K562 (cell line): ENCODE data around the gene CRABP1. TPM values are rescaled to one million over a fixed set of nuclear protein-coding genes. Genes with fewer than 3 reads are reported as not detected.

Experiments used
- E2F3 ChIP-seq: fragments of 250-450 bp; sonication (Bioruptor Pico); IDR thresholded peaks from 2 replicates; pipeline ENCODE4 v1.4.0; 2020; ENCODE audit warnings: mild to moderate bottlenecking
- KLF1 ChIP-seq: fragments of 450-650 bp; IDR thresholded peaks from 2 replicates; pipeline ENCODE4 v1.6.1; 2016; ENCODE audit warnings: missing genetic modification characterization, missing compliant biosample characterization
- THRA ChIP-seq: fragments of 450-650 bp; IDR thresholded peaks from 2 replicates; pipeline ENCODE4 v1.6.1; 2017; ENCODE audit warnings: mild to moderate bottlenecking, moderate library complexity
- ZBTB5 ChIP-seq: fragments of 450-650 bp; IDR thresholded peaks from 2 replicates; pipeline ENCODE4 v1.6.1; 2017; ENCODE audit warnings: antibody characterized with exemption
- ZNF511 ChIP-seq: sonication (generic); formaldehyde crosslinking; IDR thresholded peaks from 2 replicates; pipeline ENCODE4 v1.8.0; 2022; ENCODE audit warnings: mild to moderate bottlenecking, missing genetic modification reagents
- polyA plus RNA-seq, 8 experiments: library from polyadenylated mRNA; depleted of rRNA in 4 of 8; stranded (reverse) in 5 of 8; unstranded in 3 of 8; fragments of >200 nt; fragmentation: Nextera tagmentation in 2 of 8; fragmentation: Illumina TruSeq in 1 of 8; extraction: Ambion mirVana in 2 of 8; extraction: Trizol in 1 of 8; gene quantifications; 2 replicates each; pipeline versions ENCODE4 v1.2.1 to v1.2.3, GENCODE V29; 2011 to 2014; ENCODE audit warnings: inconsistent platforms in 1 of 8, missing spikeins in 1 of 8
- total RNA-seq, 7 experiments: library from RNA; depleted of rRNA in 6 of 7; stranded (reverse); fragments of >200 nt in 6 of 7; fragmentation: Illumina TruSeq in 2 of 7; extraction: Trizol in 2 of 7; gene quantifications; 2 replicates each; pipeline versions ENCODE4 v1.2.1 to v1.2.3, GENCODE V29; 2011 to 2021; ENCODE audit warnings: low replicate concordance in 1 of 7

The CRABP1 gene
- total and polyA plus RNA-seq, 9 of the 15 experiments (the other 6 are each of a cell fraction or from before 2014, with no cell fraction given) = 0.60 TPM; not detected in 8

GRCh38 chr15:78315686-78316282 lies 24.4 kb upstream of the CRABP1 start (continued):
- TF ChIP-seq THRA = no peak
- no peak for TF ChIP-seq KLF1 (tag)
- no peak for TF ChIP-seq ZNF511 (CRISPR knock-in tag)
- TF ChIP-seq E2F3 = no peak
- TF ChIP-seq ZBTB5 = no peak
